ENCODE data around the gene BTRC. TPM values are rescaled to one million over a fixed set of nuclear protein-coding genes. Genes with fewer than 3 reads are reported as not detected.
"Not testable (repeated sequence)": the region's sequence is repeated elsewhere in the genome, so short reads cannot be mapped to it uniquely, and the experiment has no call there.

BTRC gene
- total and polyA plus RNA-seq, 2 experiments from 2014 or later = 8.4 to 11.4 TPM

DNA sequence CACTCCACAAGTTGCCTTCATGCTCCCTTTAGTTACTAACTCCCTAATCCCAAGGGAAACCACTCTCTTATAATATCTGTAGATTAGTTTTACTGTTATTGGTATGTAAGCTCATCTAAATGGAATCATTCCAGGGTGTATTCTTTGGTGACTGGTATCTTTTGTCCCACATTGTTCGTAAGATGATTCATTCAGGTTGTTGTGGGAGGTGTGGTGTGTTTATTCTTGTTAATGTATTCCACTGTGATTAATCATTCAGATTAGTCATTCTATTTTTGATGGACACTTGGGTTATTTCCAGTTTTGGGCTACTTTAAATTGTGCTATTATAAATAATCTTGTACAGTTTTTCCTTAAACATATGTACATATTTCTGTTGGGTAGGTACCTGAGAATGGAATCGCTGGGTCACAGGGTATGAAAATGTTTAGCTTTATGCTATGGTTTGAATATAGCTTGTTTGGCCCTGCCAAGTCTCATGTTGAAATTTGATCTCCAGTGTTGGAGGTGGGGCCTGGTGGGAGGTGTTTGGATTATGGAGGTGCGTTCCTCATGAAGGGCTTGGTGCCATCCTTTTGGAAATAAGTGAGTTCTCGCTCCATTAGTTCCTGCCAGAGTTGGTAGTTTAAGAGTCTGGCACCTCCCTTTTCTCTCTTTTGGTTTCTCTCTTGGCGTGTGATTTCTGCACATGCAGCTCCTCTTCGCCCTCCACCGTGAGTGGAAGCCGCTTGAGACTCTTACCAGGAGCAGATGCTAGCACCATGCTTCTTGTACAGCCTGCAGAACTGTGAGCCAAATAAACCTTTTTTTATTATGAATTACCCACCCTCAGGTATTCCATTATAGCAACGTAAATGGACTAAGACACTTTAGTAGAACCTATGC, 13.8 kb downstream of the BTRC start:
- no peak overlapping the region for H3K9ac ChIP-seq
- H3K4me3 ChIP-seq = no peak overlapping the region
- peaks cover 20% of the 10 kb centered on the region for H4K20me1 ChIP-seq (ENCODE audit: insufficient read depth)
- no peaks in the 10 kb centered on the region for H3K27me3 ChIP-seq (replicated peaks; ENCODE audit: insufficient read depth)
- peaks cover 19% of the 10 kb centered on the region for H3K4me1 ChIP-seq (ENCODE audit: insufficient read depth)
- in situ Hi-C loops (cut with MboI) = no loop called here
- WGBS, 2 experiments (ENCODE audit: low coverage in 1 of 2, low lambda C conversion rate in 2 of 2, missing lambda C conversion rate in 2 of 2) = 80 to 82% methylated on average over 9 of the region's 9 CpGs
- H3K36me3 ChIP-seq (ENCODE audit: low read depth) = no peaks in the 10 kb centered on the region
- peaks cover 64% of the 10 kb centered on the region for H3K79me2 ChIP-seq (ENCODE audit: insufficient read depth)
- no peaks in the 10 kb centered on the region for H3F3A ChIP-seq (ENCODE audit: insufficient read depth)
- TF ChIP-seq EZH2phosphoT487 (IDR thresholded peaks at IDR 0.05; ENCODE audit: insufficient read depth, low read depth) = no peak
- no peak for TF ChIP-seq EZH2 (IDR thresholded peaks at IDR 0.05; ENCODE audit: insufficient read depth, poor library complexity, severe bottlenecking)
- peak; percentile 76 for DNase-seq
- H2AFZ ChIP-seq = no peak overlapping the region
- H3K9me2 ChIP-seq (ENCODE audit: insufficient read depth) = no peaks in the 10 kb centered on the region
- no peak overlapping the region for H3K4me2 ChIP-seq (ENCODE audit: unreplicated experiment)
- H3K9me3 ChIP-seq (ENCODE audit: low read depth) = no peaks in the 10 kb centered on the region
- H3K27ac ChIP-seq = no peak overlapping the region

DNA sequence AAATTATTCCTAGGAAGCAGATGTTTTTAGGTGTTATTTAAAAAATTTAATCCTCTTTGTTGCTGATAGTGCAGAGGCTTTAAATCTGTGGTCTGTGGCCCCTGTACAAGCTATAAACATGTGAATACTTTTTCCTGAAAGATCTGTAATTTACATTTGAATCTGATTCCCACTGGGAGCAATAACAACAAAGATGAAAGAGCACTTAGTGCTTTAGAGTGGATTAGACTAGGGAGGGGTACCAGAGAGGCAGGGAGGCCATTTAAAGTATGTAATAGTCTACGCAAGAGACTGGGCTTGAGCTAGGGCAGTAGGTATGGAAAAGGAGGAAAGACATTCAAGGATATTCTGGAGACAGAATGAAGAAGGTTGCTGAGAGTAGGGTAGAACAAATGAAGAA, 19.1 kb downstream of the BTRC start:
- H3K27ac ChIP-seq = no peak overlapping the region
- H2AFZ ChIP-seq = no peak overlapping the region
- H3F3A ChIP-seq (ENCODE audit: insufficient read depth) = no peaks in the 10 kb centered on the region
- no peaks in the 10 kb centered on the region for H3K27me3 ChIP-seq (replicated peaks; ENCODE audit: insufficient read depth)
- no peaks in the 10 kb centered on the region for H3K9me2 ChIP-seq (ENCODE audit: insufficient read depth)
- 100% methylated on average over 1 of the region's 1 CpG for WGBS, 2 experiments (ENCODE audit: low coverage in 1 of 2, low lambda C conversion rate in 2 of 2, missing lambda C conversion rate in 2 of 2)
- no peaks in the 10 kb centered on the region; the same call in 1 of the 2 replicates for H3K36me3 ChIP-seq (ENCODE audit: low read depth)
- in situ Hi-C loops (cut with MboI) = no loop called here
- no peak for DNase-seq
- H3K4me2 ChIP-seq (ENCODE audit: unreplicated experiment) = no peak overlapping the region
- TF ChIP-seq EZH2phosphoT487 (IDR thresholded peaks at IDR 0.05; ENCODE audit: insufficient read depth, low read depth) = no peak
- H3K9me3 ChIP-seq (ENCODE audit: low read depth) = no peaks in the 10 kb centered on the region
- H3K4me1 ChIP-seq (ENCODE audit: insufficient read depth) = no peaks in the 10 kb centered on the region
- peaks cover 2% of the 10 kb centered on the region; the same call in 1 of the 2 replicates for H4K20me1 ChIP-seq (ENCODE audit: insufficient read depth)
- no peak overlapping the region for H3K4me3 ChIP-seq
- H3K79me2 ChIP-seq (ENCODE audit: insufficient read depth) = peaks cover 67% of the 10 kb centered on the region
- H3K9ac ChIP-seq = no peak overlapping the region

DNA sequence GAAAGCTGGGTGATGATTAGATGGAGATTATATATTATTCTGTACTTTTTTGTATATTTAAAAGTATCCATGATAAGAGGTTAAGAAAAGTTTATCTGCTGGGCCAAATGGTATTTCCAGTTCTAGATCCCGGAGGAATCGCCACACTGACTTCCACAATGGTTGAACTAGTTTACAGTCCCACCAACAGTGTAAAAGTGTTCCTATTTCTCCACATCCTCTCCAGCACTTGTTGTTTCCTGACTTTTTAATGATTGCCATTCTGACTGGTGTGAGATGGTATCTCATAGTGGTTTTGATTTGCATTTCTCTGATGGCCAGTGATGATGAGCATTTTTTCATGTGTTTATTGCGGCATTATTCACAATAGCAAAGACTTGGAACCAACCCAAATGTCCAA, 20.0 kb downstream of the BTRC start:
- H3K9me3 ChIP-seq (ENCODE audit: low read depth); H3F3A ChIP-seq (ENCODE audit: insufficient read depth); H3K9ac ChIP-seq; H3K36me3 ChIP-seq (ENCODE audit: low read depth); DNase-seq; H3K4me2 ChIP-seq (ENCODE audit: unreplicated experiment); H4K20me1 ChIP-seq (ENCODE audit: insufficient read depth); H3K27ac ChIP-seq; H3K4me1 ChIP-seq (ENCODE audit: insufficient read depth); H3K9me2 ChIP-seq (ENCODE audit: insufficient read depth); in situ Hi-C loops (cut with MboI); H3K4me3 ChIP-seq; H3K27me3 ChIP-seq (replicated peaks; ENCODE audit: insufficient read depth); H2AFZ ChIP-seq: not testable (repeated sequence)
- peaks cover 70% of the 10 kb centered on the region for H3K79me2 ChIP-seq (ENCODE audit: insufficient read depth)
- WGBS, 2 experiments (ENCODE audit: low coverage in 1 of 2, low lambda C conversion rate in 2 of 2, missing lambda C conversion rate in 2 of 2) = 94 to 96% methylated on average over 3 of the region's 3 CpGs

DNA sequence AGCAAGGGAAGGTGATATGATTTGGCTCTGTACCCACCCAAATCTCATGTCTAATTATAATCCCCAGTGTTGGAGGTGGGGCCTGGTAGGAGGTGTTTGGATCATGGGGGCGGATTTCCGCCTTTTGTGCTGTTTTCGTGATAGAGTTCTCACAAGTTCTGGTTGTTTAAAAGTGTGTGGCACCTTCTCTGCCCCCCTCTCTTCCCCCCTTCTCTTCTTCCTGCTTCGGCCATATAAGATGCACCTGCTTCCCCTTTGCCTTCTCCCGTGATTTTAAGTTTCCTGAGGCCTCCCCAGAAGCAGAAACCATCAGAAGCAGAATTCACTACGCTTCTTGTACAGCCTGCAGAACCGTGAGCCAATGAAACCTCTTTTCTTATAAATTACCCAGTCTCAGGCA, 21.1 kb downstream of the BTRC start:
- Histone ChIP-seq H3K79me2 (ENCODE audit: insufficient read depth) (peaks cover 70% of the 10 kb centered on the region), H2AFZ (no peak overlapping the region), H3K4me2 (ENCODE audit: unreplicated experiment) (no peak overlapping the region), H3K4me3 (no peak overlapping the region), H4K20me1 (ENCODE audit: insufficient read depth) (peaks cover 2% of the 10 kb centered on the region; the same call in 1 of the 2 replicates), H3K9me3 (ENCODE audit: low read depth) (no peaks in the 10 kb centered on the region), H3K27me3 (replicated peaks; ENCODE audit: insufficient read depth) (no peaks in the 10 kb centered on the region), H3K27ac (no peak overlapping the region), H3F3A (ENCODE audit: insufficient read depth) (no peaks in the 10 kb centered on the region), H3K9me2 (ENCODE audit: insufficient read depth) (no peaks in the 10 kb centered on the region), H3K4me1 (ENCODE audit: insufficient read depth) (no peaks in the 10 kb centered on the region), H3K9ac (no peak overlapping the region), H3K36me3 (ENCODE audit: low read depth) (no peaks in the 10 kb centered on the region; the same call in 1 of the 2 replicates)
- no peak for DNase-seq
- in situ Hi-C loops (cut with MboI) = no loop called here
- 97 to 98% methylated on average over 7 of the region's 7 CpGs for WGBS, 2 experiments (ENCODE audit: low coverage in 1 of 2, low lambda C conversion rate in 2 of 2, missing lambda C conversion rate in 2 of 2)
- TF ChIP-seq EZH2 (IDR thresholded peaks at IDR 0.05; ENCODE audit: insufficient read depth, poor library complexity, severe bottlenecking) = no peak
- no peak for TF ChIP-seq EZH2phosphoT487 (IDR thresholded peaks at IDR 0.05; ENCODE audit: insufficient read depth, low read depth)
